Mesothelial cell of epicardium (in vitro differentiated cells): Measurements from ENCODE around the gene FAM221A. TPM values are rescaled to one million over a fixed set of nuclear protein-coding genes. Genes with fewer than 3 reads are reported as not detected.

Source experiments
- DNase-seq, 2 experiments: peaks; one replicate each; pipeline ENCODE4 v3.0.0; 2021; ENCODE audit warnings: low spot score in 2 of 2; ENCODE audit not compliant: unreplicated experiment in 2 of 2
- H3K27ac Mint-ChIP-seq: 2 replicates; pipeline ENCODE4 v1.8.0; 2021; ENCODE audit warnings: mixed read lengths
- H3K27me3 Mint-ChIP-seq: 2 replicates; pipeline ENCODE4 v1.8.0; 2021; ENCODE audit warnings: low read depth, mixed read lengths
- H3K36me3 Mint-ChIP-seq: 2 replicates; pipeline ENCODE4 v1.8.0; 2021; ENCODE audit warnings: mixed read lengths
- H3K4me1 Mint-ChIP-seq: 2 replicates; pipeline ENCODE4 v1.8.0; 2021; ENCODE audit warnings: mixed read lengths
- H3K4me3 Mint-ChIP-seq: 2 replicates; pipeline ENCODE4 v1.8.0; 2021; ENCODE audit warnings: mild to moderate bottlenecking, moderate library complexity, mixed read lengths
- H3K9me3 Mint-ChIP-seq: 2 replicates; pipeline ENCODE4 v1.8.0; 2021; ENCODE audit warnings: mixed read lengths
- CTCF ChIP-seq: fragments of 200-600 bp; sonication (generic); IDR thresholded peaks from one replicate; pipeline ENCODE4 v1.5.0; 2021; ENCODE audit warnings: antibody characterized with exemption; ENCODE audit not compliant: unreplicated experiment
- total RNA-seq: library from RNA; stranded (reverse); gene quantifications from 3 replicates; pipeline ENCODE4 v1.2.1, GENCODE V29; 2021

The FAM221A gene
- total RNA-seq, 1 donor from 2014 or later, result 18.4 TPM

GRCh38 chr7:23658831-23659427, 21.1 kb upstream of the FAM221A start:
- Mint-ChIP-seq H3K4me3 (no peak overlapping the region), H3K27ac (no peak overlapping the region), H3K27me3 (no peaks in the 10 kb centered on the region), H3K4me1 (peaks cover 5% of the 10 kb centered on the region), H3K36me3 (no peaks in the 10 kb centered on the region), H3K9me3 (peaks cover 46% of the 10 kb centered on the region)
- TF ChIP-seq CTCF, result no peak
- DNase-seq, result no peak

- Mint-ChIP-seq H3K27me3 (no peaks in the 10 kb centered on the region), H3K9me3 (peaks cover 23% of the 10 kb centered on the region), H3K36me3 (no peaks in the 10 kb centered on the region), H3K27ac (no peak overlapping the region), H3K4me1 (peaks cover 5% of the 10 kb centered on the region), H3K4me3 (no peak overlapping the region)
- TF ChIP-seq CTCF, result no peak
- no peak for DNase-seq
These were observed 18.6 kb upstream of the FAM221A start for GRCh38 chr7:23661385-23661784.

GRCh38 chr7:23662124-23662983, 17.6 kb upstream of the FAM221A start:
- Mint-ChIP-seq H3K36me3 (no peaks in the 10 kb centered on the region), H3K27ac (no peak overlapping the region), H3K4me3 (no peak overlapping the region), H3K27me3 (no peaks in the 10 kb centered on the region), H3K4me1 (peaks cover 5% of the 10 kb centered on the region), H3K9me3 (peaks cover 14% of the 10 kb centered on the region)
- TF ChIP-seq CTCF, result no peak
- DNase-seq, result no peak

GRCh38 chr7:23662984-23663313, 17.1 kb upstream of the FAM221A start:
- H3K36me3 Mint-ChIP-seq, result no peaks in the 10 kb centered on the region

GRCh38 chr7:23664122-23664521, 15.9 kb upstream of the FAM221A start:
- H3K4me1 Mint-ChIP-seq, result peaks cover 6% of the 10 kb centered on the region
- no peak overlapping the region for H3K27ac Mint-ChIP-seq
- TF ChIP-seq CTCF, result no peak
- no peaks in the 10 kb centered on the region for H3K36me3 Mint-ChIP-seq
- no peak for DNase-seq
- H3K4me3 Mint-ChIP-seq, result no peak overlapping the region
- no peaks in the 10 kb centered on the region for H3K27me3 Mint-ChIP-seq
- H3K9me3 Mint-ChIP-seq, result peaks cover 4% of the 10 kb centered on the region

More at GRCh38 chr7:23662984-23663313, 17.1 kb upstream of the FAM221A start:
- TF ChIP-seq CTCF, result no peak
- Mint-ChIP-seq H3K27ac (no peak overlapping the region), H3K27me3 (no peaks in the 10 kb centered on the region), H3K4me1 (peaks cover 5% of the 10 kb centered on the region), H3K4me3 (no peak overlapping the region), H3K9me3 (peaks cover 12% of the 10 kb centered on the region)
- no peak for DNase-seq
